Right atrium auricular region (tissue), 2 donors: ENCODE results near the gene ADK. TPM values are rescaled to one million over a fixed set of nuclear protein-coding genes. Genes with fewer than 3 reads are reported as not detected.

Experiments
- DNase-seq: peaks from one replicate; pipeline ENCODE4 v3.0.0-alpha.2; 2019; ENCODE audit warnings: low spot score
- H3K27ac ChIP-seq, 2 donors: fragments of 200-600 bp; sonication (generic); 1 replicate in 1 of 2; 2 replicates in 1 of 2; pipeline ENCODE4 v1.5.1; 2016 to 2019
- H3K27me3 ChIP-seq, 2 donors: fragments of 200-600 bp; sonication (generic); one replicate each; pipeline versions ENCODE4 v1.5.1 to v1.6.0; 2017 to 2019
- H3K36me3 ChIP-seq: fragments of 200-600 bp; sonication (generic); one replicate; pipeline ENCODE4 v1.5.1; 2016
- H3K4me1 ChIP-seq, 2 donors: fragments of 200-600 bp; sonication (generic); one replicate each; pipeline versions ENCODE4 v1.5.1 to v1.6.0; 2017 to 2019
- H3K4me3 ChIP-seq, 2 donors: fragments of 200-600 bp; sonication (generic); 1 replicate in 1 of 2; 2 replicates in 1 of 2; pipeline ENCODE4 v1.5.1; 2017 to 2019; ENCODE audit warnings: mild to moderate bottlenecking in 1 of 2, moderate library complexity in 1 of 2
- H3K9me3 ChIP-seq, 2 donors: fragments of 200-600 bp; sonication (generic); one replicate each; pipeline ENCODE4 v1.5.1; 2019
- total RNA-seq, 2 donors: library from RNA; depleted of rRNA; stranded (reverse); fragments of >200 nt; gene quantifications; one replicate each; pipeline ENCODE4 v1.1.0, GENCODE V29; 2016
- TF ChIP-seq, protein P1 (sequence below), 2 donors: fragments of 200-600 bp; sonication (generic); IDR thresholded peaks; one replicate each; pipeline ENCODE4 v1.5.1; 2019; ENCODE audit warnings: antibody characterized with exemption in 2 of 2

The ADK gene
- total RNA-seq, 2 donors from 2014 or later, result 23.7 to 31.6 TPM

DNA sequence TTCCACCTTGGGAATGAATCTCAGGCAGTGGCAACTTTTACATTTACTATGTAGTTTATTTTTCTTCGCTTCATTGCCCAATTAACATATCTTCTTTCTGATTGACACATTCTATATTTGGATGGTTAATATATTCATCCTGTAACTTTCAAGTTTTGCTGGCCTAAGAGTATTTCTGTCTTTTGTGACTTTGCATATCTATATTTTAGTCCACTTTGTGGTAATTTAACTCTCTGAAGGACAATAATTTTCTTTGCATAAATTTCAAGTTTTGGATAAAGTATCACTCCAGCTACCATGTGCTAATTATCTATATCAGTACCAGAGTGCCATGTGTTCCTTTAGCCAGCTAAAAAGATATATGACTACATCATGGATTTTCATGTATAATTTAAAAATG, 523.9 kb downstream of the ADK start:
- H3K4me1 ChIP-seq, result peaks cover 0 to 19% of the 10 kb centered on the region in 2 donors
- H3K27ac ChIP-seq, result no peak overlapping the region
- no peaks in the 10 kb centered on the region for H3K9me3 ChIP-seq

DNA sequence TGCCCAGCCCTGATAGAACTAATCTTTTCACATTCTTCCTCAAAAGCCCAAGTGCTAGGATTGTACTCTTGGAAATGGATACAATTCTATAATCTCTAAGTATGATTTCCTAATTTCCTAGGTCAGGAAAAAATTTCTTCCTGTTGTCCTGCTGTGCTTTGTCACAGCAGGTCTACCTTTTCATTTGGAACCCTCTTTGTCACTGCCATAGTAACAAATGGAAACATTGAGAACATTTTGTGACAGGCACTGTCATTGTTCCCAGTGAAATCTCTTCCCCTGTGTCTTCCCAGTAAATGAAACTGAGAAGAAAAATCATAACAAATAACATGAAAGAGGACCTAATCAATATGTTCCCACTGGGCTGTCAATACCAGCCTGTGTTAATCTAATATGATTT, 524.5 kb downstream of the ADK start:
- Histone ChIP-seq H3K4me1 (peaks cover 0 to 19% of the 10 kb centered on the region in 2 donors), H3K27me3 (no peaks in the 10 kb centered on the region), H3K27ac (no peak overlapping the region), H3K4me3 (no peak overlapping the region), H3K9me3 (no peaks in the 10 kb centered on the region), H3K36me3 (no peaks in the 10 kb centered on the region)
- no peak for DNase-seq
- TF ChIP-seq, protein P1, sequence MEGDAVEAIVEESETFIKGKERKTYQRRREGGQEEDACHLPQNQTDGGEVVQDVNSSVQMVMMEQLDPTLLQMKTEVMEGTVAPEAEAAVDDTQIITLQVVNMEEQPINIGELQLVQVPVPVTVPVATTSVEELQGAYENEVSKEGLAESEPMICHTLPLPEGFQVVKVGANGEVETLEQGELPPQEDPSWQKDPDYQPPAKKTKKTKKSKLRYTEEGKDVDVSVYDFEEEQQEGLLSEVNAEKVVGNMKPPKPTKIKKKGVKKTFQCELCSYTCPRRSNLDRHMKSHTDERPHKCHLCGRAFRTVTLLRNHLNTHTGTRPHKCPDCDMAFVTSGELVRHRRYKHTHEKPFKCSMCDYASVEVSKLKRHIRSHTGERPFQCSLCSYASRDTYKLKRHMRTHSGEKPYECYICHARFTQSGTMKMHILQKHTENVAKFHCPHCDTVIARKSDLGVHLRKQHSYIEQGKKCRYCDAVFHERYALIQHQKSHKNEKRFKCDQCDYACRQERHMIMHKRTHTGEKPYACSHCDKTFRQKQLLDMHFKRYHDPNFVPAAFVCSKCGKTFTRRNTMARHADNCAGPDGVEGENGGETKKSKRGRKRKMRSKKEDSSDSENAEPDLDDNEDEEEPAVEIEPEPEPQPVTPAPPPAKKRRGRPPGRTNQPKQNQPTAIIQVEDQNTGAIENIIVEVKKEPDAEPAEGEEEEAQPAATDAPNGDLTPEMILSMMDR (IDR thresholded peaks at IDR 0.05), result no peak

More for the DNA sequence above, 523.9 kb downstream of the ADK start:
- DNase-seq, result no peak
- Histone ChIP-seq H3K27me3 (no peaks in the 10 kb centered on the region), H3K4me3 (no peak overlapping the region), H3K36me3 (no peaks in the 10 kb centered on the region)
- TF ChIP-seq, protein P1 (IDR thresholded peaks at IDR 0.05), result no peak

DNA sequence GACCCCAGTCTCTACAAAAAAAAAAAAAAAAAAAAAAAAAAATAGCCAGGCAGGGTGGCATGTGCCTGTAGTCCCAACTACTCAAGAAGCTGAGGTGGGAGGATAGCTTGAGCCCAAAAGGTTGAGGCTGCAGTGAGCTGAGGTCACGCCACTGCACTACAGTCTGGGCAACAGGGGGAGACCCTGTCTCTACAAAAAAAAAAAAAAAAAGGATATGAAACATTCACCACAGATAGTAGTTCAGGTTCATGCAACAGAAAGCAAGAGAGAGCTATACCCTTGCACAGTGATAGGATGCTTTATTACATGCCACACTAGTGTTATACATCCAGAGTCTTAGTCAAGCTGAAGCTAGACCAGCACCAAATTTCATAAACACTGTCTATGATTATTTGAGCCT, 526.9 kb downstream of the ADK start:
- Histone ChIP-seq H3K4me3 (no peak overlapping the region), H3K27ac (no peak overlapping the region), H3K27me3 (no peaks in the 10 kb centered on the region), H3K36me3 (no peaks in the 10 kb centered on the region), H3K4me1 (peaks cover 0 to 11% of the 10 kb centered on the region in 2 donors), H3K9me3 (no peaks in the 10 kb centered on the region)
- TF ChIP-seq, protein P1 (IDR thresholded peaks at IDR 0.05), result no peak
- DNase-seq, result no peak

DNA sequence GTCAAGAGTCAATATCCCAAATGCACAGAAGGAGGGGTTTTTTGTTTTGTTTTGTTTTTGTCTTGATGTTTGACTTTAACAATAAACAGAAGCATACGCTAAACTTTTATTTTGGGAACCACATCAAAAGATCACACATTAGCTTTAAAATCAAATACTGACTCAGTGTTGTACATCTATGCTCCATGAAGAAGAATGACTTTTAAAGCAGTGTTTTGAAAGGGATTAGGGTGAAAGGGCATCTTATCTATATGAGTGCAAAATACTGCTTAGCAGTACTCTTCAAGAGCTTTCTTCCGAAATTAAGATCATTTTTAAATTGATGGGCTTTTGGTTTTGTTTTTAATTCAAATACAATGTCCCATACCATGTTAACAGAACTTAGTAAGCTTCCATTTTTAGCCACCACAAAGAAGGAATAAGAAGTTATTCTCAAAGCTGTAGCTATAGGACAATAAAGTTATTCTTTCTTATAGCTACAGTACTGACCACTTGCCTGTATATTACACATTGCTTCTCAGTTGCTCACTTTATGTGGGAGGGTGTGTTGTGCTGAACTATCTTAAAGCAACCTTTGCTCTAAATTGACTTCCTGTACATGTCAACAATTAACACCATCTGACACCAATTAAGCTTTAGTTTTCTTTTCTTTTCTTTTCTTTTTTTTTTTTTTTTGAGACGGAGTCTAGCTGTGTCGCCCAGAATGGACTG, 531.1 kb downstream of the ADK start:
- Histone ChIP-seq H3K9me3 (no peaks in the 10 kb centered on the region), H3K4me3 (no peak overlapping the region), H3K36me3 (no peaks in the 10 kb centered on the region), H3K27ac (no peak overlapping the region), H3K27me3 (no peaks in the 10 kb centered on the region), H3K4me1 (peaks cover 0 to 12% of the 10 kb centered on the region in 2 donors)
- DNase-seq, result no peak
- TF ChIP-seq, protein P1 (IDR thresholded peaks at IDR 0.05), result no peak

DNA sequence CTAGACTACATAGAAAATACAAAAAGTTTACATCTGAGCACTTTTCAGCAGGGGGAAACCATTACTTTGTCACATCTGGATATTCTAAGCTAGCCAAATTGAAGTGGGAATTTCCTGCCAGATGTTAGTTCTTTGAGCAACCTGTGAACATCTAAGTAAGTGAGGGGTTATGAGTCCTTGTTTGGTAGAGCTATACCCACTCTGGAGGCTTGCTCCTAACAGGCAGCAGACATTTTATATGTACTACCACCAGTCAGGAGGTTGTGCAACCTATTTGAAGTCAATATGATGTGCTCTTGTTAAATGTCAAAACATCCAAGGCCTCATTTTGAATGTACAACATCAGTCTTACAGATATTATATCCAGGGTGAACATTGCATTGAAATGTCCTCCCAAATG, 532.0 kb downstream of the ADK start:
- DNase-seq, result no peak
- Histone ChIP-seq H3K4me3 (no peak overlapping the region), H3K9me3 (no peaks in the 10 kb centered on the region), H3K36me3 (no peaks in the 10 kb centered on the region), H3K4me1 (peaks cover 0 to 12% of the 10 kb centered on the region in 2 donors), H3K27me3 (no peaks in the 10 kb centered on the region), H3K27ac (no peak overlapping the region)
- TF ChIP-seq, protein P1 (IDR thresholded peaks at IDR 0.05), result no peak
